Right lobe of liver (tissue), 4 donors: ENCODE measurements around the gene CLIC5.

Experiments
- CTCF ChIP-seq, 4 donors: fragments of 200-600 bp in 3 of 4; fragments of 450-650 bp in 1 of 4; IDR thresholded peaks; one replicate each; pipeline versions ENCODE4 v1.5.1 to v1.8.0; 2016 to 2022; ENCODE audit warnings: antibody characterized with exemption in 4 of 4, mild to moderate bottlenecking in 2 of 4
- POLR2A ChIP-seq: fragments of 450-650 bp; IDR thresholded peaks from one replicate; pipeline ENCODE4 v1.6.1; 2017; ENCODE audit warnings: antibody characterized with exemption, mild to moderate bottlenecking
- donor health status: DM: no; HTN: no; CAD: no.
- donor health status: DM: no; HTN: no; CAD: no.
- donor health status: DM: no; HTN: yes; CAD: no.

GRCh38 chr6:46010771-46011170 is 4.9 kb downstream of the CLIC5 start:
- TF ChIP-seq CTCF (IDR thresholded peaks at IDR 0.05) = no peak
- TF ChIP-seq POLR2A = no peak
